ENCODE measurements around the gene RGPD3.
"Not testable (repeated sequence)": the region's sequence is repeated elsewhere in the genome, so short reads cannot be mapped to it uniquely, and the experiment has no call there.

RGPD3 gene

DNA sequence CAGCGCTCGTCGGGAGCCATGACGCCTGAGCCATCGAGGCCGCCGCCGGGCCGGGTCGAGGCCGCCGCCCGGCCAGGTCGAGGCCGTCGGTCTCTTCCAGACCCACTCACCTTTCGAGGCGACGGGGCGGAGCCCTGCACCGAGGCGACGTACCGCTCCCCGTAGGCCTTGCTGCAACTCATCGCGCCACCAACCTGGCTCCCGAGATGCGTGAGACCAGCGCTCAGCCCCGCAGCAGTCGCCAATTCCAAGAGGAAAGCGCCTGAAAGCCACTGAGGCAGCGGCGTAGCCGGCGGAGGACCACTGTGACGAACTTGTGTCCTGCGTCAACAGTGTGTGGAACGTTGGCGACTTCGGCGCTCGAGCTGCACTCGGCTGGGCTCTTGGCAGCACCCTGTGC lies at the start of gene RGPD3:
Gene RGPD3, minus strand, starts transcription at position 307 of the 400 bp plus-strand sequence. Its CDS starts 125 bp downstream, at position 182.
- not testable (repeated sequence) for DNase-seq

DNA sequence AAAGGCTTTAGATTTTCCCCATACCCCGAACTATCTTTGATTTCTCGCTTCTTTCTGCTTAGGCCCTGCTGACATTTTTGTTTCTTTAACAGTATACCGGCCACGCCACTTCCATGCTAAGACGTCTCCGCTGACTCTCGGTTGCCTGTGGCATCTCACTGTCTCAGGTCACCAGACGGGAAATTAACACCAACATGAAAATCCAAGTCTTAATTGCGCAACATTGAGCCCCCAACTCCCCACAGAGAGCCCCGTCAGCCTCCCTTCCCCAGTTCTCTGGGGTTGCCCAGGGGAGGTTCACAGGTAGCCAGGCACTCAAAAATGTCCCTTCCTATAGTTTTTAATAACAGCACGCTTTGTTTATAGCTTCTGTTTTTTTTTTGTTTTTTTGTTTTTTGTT lies 49.1 kb upstream of the RGPD3 start:
- no peak for DNase-seq

DNA sequence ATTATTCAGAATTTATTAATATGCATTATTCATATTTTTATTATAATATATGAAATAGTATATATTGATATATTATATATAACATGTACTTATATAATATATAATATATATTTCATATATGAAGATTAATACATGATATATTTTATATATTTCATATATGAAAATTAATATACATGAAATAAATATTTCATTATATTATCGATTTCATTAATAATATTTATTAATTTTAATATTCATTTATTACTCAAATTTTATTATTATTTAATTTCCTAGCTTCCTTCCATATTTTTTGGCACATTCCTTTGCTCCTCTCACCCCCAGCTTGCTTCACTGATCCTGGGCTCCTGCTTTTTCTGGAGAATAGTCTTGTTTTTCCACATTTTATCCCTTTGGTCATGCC lies 48.7 kb upstream of the RGPD3 start:
- no peak for DNase-seq

DNA sequence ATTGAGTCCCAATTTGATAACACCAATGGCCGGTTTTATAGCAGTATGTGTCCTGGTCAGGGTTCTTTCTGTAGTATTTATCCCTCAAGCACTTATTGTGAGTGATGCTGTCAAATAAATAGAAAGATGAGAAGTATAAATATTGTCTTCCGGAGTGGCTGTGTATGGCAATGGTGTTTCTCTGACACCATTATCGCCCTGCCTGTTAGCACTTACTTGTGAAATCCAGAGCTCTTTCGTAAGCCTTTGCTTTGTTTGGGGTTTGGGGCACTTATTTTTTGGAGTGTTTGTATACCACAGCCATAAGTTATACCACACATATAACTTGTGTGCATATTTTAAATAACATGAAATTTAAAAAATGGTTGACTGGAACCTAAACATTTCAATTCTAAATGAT lies 48.2 kb upstream of the RGPD3 start:
- no peak for DNase-seq

DNA sequence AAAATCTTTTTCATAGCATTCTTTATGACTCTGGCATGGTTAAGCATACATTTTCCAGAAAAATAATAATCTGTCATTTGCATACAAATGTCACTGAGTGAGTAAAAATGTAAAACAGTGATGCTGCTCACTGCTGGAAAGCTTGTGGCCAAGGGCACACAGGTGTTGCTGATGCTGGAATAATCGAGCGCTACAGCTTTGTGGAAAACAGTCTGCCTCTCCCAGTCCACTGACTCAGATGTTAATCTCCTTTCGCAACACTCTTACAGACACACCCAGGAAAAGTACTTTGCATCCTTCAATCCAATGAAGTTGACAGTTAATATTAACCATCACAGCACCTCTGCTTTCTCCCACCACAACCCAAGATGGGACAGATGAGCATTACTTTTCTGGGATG lies 46.6 kb upstream of the RGPD3 start:
- not testable (repeated sequence) for DNase-seq

DNA sequence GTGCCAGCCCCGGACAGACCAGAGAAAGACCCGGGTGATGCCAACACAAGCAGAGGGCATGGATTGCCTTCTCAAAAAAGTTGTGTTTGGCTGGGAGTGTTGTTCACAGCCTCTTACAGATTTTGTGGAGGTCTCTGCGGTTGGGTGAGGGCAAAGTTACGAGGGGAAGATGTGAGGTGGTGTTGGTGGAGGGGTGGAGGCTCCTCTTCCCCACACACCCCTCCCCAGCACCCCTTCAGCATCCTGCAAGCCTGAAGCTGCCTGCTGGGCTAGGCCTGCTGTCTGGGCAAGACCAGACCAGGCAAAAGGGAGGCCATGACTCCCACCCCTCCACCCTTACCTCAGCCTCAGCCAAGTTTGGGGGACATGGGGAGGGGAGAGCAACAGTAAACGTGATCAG lies 45.2 kb upstream of the RGPD3 start:
- DNase-seq, result not testable (repeated sequence)

DNA sequence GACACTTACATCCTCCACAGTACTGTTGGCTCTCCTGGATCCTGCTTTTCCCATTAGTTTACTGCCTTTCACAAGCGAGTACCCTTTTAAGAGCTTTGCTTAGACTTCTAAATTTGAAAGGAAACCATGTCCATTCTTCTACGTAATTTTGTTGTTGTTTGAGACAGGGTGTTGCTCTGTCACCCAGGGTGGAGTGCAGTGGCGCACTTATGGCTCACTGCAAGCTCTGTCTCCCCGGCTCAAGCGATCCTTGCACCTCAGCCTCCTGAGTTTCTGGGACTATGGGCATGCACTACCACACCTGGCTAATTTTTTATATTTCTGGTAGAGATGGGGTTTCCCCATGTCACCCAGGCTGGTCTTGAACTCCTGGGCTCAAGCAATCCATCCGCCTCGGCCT lies 43.7 kb upstream of the RGPD3 start:
- DNase-seq, result not testable (repeated sequence)

DNA sequence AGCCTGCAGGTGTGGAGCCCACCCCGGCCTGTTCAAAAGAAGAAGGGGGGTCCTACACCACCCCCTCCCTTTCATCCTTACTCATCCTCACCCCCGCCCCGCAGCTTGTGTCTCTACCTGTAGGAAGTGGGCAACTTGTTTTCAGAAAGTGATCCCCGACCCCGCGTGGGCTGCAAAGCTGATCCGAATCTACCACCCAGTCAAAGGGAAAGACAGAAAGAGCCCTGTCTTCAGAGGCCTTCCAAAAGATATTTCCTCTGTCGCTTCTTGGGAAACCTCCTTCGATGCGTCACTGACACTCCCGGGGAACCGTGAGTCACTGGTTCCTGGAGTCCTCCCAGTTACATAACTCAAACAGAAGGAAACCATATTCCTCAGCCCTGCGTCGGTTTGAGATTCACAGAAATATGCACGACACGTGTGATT lies 43.3 kb upstream of the RGPD3 start:
- not testable (repeated sequence) for DNase-seq

DNA sequence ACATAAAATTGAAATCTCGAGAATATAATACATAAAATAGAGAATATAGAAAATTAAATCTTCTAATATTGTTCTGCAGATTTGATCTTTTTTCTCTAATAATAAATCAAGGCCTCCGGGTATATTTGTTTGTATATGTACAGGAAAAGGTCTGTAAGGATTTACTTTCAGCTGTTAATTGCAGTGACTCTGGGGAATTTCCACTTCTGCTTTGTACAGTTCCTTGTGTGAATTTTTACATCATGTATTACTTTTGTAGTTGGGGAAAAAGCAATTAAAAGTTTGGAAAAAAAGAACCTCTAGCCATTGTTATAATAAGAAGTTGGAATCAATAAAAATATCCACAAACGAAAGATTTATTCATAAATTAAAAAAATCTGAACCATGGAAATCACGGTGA lies 42.6 kb upstream of the RGPD3 start:
- not testable (repeated sequence) for DNase-seq

DNA sequence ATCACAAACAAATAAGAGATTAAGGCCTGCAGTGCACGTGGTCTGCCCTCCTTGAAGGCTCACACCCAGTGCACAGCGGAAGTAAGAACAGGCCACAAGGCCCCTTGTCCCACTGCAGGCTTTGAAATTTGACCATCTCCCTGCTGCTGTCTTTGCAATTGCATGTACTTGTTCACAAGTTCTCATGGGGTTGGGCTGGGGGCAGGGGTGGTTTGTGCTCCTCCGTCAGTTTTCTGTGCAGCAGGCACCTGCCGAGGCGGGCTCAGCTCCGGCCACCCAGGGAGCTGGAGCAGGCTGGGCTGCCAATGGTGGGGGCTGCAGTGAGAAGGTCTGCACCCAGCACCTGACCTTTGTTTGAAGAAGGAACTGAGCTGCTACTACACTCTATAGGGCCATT lies 41.2 kb upstream of the RGPD3 start:
- not testable (repeated sequence) for DNase-seq

DNA sequence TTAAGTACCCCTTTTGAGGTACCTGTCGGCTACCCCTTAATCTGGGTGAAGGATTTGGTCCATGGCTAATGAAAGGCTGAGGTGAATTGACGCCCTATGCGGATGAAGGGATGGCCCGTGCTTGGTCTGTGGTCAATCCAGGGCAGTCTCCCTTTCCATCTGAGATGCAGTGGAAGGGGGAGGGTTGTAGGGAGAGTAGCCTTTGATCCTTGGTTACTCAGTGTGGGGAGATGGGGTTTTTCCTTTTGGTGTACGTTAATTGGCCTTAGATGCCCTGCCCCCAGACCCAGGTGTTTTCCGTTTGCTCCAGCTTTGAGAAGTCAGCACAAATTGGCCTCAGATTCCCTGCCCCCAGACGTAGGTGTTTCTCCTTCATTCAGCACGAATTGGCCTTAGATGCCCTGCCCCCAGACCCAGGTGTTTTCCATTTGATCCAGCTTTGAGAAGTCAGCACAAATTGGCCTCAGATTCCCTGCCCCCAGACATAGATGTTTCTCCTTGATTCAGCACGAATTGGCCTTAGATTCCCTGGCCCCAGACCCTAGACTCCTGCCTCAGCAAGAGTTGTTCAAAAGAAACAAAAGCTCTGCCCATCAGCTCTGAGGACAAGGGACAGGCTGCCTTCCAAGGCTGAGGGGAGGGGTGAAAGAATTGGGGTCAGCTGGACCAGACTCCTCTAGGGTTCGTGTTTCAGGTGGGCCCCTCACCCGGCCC lies 40.6 kb upstream of the RGPD3 start:
- DNase-seq, result not testable (repeated sequence)

DNA sequence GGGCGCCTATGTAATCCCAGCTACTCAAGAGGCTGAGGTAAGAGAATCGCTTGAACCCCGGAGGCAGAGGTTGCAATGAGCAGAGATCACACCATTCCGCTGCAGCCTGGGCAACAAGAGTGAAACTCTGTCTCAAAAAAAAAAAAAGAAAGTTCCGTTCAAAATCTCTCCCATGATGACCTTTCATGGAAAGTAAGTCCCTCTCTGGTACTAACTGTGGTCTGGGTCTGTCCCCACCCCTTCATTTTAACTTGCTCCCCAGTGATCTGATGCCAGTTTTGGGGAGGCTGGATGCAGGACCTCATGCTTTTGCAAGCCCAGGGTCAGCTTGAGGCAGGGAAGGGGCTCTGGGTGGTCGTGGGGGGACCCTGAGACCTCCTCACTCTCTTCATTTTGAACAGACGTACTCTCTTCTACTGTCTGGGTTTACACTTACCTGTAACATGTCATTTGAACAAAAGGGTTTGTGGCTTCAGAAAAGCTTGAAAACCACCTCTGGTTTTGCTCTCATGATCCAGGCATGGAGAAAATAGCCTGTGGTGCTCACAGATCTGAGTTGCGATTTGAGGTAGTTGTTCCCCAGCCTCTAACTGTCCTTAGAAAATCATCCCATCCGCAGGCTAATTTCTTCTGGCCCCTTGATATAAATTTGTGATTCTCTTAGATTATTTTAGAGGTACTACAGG lies 37.9 kb upstream of the RGPD3 start:
- not testable (repeated sequence) for DNase-seq

DNA sequence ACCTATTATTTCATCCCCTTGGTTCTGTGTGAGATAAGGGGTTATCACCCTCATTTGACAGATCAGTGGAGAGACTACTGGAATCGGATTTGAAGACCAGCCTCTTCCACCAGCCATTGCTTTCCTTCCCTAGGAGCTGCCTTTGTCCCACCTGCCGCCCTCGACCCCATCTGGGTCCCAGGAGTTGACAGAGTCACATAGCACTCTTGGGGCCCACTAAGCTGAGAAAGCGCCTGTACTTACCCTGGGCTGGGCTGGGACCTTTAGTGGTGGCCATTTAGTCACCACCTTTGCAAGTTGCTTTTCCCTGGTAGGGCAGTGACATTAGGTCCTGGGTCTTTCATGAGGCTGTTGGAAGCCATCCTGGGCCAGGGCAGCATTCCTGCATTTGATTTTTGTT lies 36.6 kb upstream of the RGPD3 start:
- not testable (repeated sequence) for DNase-seq

DNA sequence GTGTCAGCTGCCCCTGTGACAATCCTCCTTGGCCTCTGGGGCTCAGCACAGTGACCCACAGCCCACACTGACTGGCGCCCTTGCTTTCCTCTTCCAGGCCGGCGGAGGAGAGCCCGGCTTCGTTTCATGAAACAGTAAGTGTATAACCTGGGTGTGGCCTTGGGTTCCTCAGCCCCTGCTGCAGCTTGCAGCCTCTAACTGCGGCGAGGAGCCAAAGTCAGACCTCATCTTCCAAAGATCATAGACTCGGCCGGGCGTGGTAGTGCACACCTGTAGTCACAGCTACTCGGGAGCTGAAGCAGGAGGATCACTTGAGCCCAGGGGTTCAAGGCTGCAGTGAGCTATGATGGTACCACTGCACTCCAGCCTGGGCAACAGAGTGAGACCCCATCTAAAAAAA lies 36.0 kb upstream of the RGPD3 start:
- DNase-seq, result not testable (repeated sequence)

DNA sequence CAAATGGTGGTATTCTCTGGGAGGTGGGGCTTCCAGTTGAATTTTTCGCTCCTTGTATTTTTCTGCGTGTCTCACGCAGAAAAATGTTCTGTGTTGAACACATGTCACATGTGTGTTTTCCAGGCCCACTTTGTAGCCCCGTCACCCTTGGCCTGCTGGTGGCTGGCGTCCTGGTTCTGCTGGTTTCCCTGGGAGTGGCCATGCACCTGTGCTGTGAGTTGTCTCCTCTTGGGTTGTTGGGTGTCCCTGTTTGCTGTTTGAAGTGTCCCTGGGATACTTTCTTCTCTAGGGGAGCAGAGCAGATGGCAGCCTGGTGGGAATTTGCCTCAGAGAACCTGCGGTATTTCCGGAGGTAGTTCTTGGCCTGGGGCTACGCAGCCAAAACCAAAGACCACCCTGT lies 34.1 kb upstream of the RGPD3 start:
- DNase-seq, result not testable (repeated sequence)

DNA sequence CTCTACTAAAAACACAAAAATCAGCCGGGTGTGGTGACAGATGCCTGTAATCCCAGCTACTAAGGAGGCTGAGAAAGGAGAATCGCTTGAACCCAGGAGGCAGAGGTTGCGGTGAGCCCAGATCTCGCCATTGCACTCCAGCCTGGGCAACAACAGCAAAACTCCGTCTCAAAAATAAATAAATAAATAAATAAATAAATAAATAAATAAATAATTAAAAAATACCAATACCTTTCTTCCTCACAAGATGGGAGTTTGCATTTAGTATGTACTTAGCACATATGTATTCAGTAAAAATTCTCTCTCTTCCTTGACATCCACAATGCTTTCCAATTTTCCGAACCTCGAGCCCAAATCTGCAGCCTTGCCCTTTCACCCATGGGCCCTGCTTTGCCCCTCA lies 32.1 kb upstream of the RGPD3 start:
- not testable (repeated sequence) for DNase-seq

DNA sequence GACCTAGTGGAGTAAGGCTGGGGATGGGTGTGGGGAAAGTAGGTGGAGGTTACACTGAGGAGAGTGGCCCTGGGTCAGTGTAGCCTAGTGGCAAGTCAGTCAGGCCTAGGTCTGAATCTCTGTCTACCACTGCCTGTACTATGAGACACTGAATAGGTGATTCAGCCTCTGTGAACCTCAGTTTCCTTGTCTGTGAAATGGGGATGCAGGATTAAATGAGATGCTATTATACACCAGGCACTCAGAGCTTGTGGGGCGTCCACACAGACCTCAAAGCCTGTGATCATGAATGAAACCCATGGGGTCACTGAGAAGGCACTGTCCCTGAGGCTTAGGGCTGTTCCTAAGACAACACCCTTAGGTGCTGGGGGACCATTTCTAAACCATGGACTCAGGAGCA lies 30.3 kb upstream of the RGPD3 start:
- not testable (repeated sequence) for DNase-seq

DNA sequence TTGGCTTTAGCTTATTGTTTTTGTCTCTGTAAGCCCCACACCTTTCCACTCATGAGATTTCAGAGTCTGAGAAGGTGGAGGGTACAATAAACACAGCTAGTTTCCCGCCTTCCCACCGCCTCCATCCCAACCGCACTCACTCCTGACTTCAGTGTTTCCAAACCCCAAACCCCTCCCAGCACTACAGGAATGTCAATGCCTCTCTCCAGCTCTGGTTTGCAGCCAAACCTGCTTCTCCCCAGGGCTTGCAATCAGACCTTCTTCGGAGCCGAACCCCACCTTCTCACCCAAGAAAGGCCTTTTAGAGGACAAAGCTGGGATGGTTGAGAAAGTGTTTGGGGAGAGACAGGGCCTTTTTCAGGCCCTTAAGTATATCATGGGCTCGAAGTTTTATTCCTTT lies 24.7 kb upstream of the RGPD3 start:
- not testable (repeated sequence) for DNase-seq

DNA sequence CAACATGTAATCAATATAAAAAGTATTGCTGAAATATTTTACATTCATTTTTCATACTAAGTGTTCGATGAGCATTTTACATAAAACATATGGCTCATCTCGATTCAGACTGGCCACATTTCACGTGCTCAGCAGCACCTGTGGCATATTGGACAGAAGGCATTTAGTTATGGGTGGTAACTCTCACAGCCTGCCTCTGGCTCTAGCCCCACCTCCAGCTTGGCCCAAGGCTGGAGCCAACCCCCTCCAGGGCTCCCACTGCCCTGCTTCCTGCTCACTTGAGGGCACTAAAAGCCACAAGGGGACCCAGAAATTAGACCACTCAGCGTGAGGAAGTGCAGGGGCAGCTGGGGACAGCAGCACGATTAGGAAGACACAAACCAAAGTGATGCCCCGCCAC lies 24.2 kb upstream of the RGPD3 start:
- not testable (repeated sequence) for DNase-seq

DNA sequence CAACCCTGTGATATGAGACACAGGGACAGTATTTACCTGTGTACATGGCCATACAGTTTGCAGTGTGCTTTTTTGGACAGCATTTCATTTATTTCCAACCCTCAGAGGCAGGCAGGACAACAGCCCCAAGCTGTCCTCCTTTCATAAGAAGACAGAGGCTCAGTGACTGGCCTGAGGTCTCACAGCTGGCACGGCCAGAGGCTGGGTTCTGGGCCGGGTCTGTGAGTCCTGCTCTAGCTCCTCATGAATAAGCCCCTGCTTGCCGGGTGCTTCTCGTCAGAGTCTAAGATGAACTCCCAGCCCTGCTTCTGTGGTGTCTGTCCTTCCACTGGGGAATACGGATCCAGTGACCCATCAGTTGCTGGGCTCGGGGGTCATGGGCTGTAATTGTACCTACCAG lies 21.5 kb upstream of the RGPD3 start:
- DNase-seq, result not testable (repeated sequence)

DNA sequence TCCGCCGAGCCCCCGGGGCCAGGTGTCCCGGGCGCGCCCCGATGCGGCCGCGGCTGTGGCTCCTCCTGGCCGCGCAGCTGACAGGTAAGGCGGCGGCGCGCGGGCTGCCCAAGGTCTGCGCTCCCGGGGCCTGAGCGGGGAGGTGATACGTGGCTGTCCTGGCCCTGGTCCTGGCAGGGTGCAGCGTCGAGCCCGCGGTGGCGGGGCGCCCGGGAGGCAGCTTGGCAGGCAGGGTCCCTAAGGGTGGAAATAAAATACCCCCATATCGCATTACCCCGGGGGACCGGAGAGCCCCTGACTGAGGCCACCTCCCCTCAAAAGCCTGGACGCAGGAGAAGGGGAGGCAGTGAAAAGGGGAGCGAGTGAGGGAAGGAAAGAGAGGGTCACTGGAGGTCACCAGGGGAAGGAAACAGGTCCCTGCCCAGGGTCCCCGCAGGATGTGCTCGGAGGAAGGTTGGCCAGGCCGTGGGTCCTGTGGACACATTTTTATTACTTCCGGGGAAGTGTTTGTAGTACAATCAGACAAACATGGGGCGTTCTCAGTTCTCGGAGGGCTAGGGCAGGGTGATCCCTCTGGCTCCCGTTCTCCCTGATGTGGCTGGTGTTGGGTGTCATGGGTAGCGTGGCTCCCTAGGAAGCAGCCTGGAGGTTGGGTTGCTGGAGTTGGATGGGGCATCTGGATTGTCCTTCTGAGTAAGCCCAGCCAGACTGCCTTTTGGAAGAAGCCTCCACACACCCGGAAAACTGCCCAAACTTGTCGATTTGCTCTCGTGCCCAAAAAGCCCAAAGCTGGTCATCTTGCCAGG lies 19.4 kb upstream of the RGPD3 start:
- DNase-seq, result not testable (repeated sequence)

DNA sequence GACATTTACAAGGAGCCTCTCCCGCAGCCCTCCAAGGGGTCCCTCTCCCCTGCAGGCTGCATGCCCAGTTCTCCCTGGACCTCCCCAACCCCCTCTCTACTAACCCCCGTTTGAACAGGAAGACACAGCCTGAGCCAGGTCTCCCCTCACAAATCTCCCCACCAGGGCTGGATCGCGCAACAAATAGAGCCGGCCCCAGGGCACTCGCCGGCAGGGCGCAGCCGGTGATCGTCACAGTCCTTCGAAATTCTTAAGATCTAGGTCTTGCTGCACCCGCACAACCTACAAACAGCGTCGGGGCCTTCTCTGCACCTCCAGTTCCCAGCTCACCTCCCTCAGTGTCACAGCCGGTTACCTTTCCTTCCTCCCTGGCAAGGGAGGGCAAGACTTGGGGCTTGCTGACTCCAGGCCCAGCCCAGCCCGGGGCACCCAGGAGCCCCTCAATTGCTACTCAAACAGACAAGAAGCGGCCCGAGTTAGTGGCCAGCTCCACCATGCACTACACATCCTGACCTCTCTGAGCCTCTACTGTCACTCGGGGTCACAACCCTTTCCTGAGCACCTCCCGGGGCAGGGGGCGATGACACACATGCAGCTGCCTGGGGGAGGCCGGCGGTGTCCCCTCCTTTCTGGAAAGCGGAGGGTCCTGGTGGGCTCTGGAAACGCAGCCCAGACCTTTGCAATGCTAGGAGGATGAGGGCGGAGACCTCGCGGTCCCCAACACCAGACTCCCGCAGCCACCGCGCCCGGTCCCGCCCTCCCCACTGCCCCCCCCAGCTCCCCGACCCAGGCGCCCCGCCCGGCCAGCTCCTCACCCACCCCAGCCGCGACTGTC lies 18.6 kb upstream of the RGPD3 start, which contains the start of gene CD8B2:
Gene CD8B2, plus strand, starts transcription at position 814 of the 835 bp plus-strand sequence. CDS start 63 bp downstream, outside the sequence.
- not testable (repeated sequence) for DNase-seq

Data from NCI-H69 (cell line).